GM21515 (cell line): ENCODE results near the gene RAD51B.

Experiments used
- ATAC-seq: cut with Tn5 transposase; IDR thresholded peaks from one replicate; pipeline ENCODE4 v1.9.1; 2021; ENCODE audit not compliant: unreplicated experiment

RAD51B gene

DNA sequence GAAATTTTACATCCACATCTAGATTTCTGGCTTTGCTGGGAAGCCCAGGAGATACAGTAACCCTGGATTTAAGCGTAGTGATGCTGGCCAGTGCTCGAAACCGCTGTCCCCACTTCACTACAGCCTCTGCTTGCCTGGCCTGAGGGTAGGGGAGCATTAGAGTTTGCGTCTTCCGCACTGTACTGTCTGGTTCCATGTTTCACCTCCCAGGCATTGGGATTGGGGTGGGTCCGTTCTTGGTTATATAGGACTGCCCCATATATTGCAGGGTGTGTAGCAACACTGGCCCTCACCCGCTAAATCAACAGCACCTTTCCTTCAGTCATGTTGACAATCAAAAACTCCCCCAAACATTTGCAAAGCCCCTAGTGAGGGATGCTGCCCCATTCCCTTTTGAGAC is 732.5 kb downstream of the RAD51B start:
- no peak for ATAC-seq

GRCh38 chr14:68552602-68553001 is 733.0 kb downstream of the RAD51B start:
- no peak for ATAC-seq

- ATAC-seq, result no peak
Measured at GRCh38 chr14:68553311-68553710, 733.7 kb downstream of the RAD51B start.

- ATAC-seq, result no peak
Measured at GRCh38 chr14:68554231-68554630, 734.7 kb downstream of the RAD51B start.

DNA sequence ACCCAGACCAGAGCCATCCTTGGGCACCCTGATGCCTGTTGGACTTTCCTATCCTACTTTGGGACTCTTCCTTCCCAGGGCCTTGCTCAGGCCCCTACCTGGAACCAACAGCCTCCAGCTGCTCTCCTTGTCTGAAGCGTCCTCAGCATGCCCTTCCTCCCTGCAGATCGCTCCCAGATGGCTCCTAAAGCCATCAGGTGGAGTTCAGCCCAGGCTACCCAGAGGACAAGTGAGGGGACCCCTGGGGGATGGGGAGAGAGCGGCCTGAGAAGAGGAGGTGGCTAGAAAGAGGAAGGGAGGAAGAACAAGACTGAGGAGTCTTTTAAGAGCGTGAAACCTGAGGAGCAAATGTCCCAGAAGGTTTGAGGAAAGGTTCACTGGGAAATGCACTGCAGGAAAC is 736.7 kb downstream of the RAD51B start:
- no peak for ATAC-seq

- ATAC-seq, result no peak
Measured at GRCh38 chr14:68557648-68558047, 738.1 kb downstream of the RAD51B start.

GRCh38 chr14:68558096-68558495 is 738.5 kb downstream of the RAD51B start:
- no peak for ATAC-seq

DNA sequence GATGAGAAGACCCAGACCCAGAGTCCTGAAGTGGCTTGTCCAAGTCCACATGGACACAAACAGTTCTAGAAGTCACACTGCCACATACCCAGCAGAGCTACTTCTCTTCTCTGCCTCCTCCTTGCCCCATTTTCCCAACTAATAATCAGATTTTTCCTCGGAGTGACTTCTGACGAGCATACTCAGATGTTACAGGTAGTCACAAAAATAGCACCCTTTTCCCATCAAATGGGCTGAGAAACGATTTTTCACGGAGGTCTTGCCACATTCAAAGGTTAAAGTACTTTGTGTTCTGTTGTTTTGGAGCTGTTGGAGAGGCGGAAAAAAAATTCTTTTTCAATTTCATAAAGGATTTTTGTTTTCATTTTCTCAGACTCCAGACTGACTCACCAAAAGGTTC is 740.4 kb downstream of the RAD51B start:
- ATAC-seq, result no peak

DNA sequence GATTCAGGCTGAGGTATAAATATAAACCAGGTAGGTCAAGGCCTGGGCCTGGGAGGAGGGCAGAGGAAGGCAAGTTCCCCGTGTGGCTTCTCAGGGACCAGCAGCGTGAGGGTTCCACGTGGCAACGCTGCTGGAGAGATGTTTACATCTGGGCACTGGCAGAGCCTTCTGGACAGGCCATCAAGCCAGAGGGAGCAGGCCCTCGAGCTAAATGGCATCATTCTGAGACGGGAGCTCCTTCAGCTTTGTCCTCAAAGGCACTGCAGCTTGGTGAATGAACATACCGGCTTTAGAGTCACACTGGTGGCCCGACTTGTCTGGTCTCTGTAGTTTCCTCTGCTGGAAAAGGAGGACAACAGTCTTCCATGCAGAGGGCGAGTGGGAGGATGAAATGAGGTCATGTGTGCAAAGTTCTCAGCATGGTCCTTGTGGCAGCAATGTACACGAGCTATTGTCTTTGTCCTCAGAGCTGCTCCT is 742.0 kb downstream of the RAD51B start:
- no peak for ATAC-seq

GRCh38 chr14:68562911-68563250 is 743.3 kb downstream of the RAD51B start:
- ATAC-seq, result no peak

DNA sequence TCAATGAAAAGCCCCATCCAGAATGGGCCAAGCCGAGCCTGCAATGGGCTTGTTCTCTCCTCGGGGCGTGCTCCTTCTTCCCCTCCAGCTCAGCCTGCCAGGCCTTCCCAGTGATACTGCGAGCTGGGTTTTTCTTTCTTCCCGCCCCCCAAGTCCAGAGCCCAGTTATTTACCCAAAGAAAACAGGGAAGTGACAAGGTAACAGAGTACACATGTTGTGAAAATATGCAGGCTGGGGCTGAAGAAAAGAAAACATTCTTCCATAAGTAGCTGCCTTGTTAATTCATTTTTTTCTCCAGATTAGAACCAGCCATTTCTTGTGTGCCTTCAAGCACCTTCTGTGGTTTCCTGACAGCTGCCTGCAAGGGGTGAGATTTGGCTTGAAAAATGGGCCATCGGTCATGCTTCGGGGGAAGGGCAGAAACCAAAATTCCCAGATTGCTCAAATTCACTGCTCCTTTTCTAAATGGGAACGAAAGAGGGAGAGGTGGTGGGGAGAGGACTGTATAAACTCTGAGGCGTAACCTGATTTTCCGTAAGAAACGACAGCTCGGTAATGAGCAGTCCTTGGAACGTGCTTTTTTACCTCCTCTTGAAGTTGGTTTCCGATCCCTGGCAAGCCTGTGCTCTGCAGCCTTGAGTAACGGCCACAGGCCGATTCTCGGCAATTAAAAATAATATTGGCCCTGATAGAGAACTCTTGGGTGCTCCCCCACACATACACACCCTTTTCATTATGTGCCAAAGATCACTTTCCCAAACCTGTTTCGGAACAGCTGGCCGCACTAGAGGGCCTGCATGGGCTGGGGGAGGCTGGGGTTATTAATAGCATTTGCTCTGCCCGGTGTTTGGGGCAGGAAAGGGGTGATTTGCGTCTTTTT is 743.9 kb downstream of the RAD51B start:
- no peak for ATAC-seq

GRCh38 chr14:68564191-68564825 is 744.7 kb downstream of the RAD51B start:
- ATAC-seq, result no peak

GRCh38 chr14:68564826-68565759 is 745.5 kb downstream of the RAD51B start:
- no peak for ATAC-seq

GRCh38 chr14:68566075-68566474 is 746.5 kb downstream of the RAD51B start:
- ATAC-seq, result no peak

DNA sequence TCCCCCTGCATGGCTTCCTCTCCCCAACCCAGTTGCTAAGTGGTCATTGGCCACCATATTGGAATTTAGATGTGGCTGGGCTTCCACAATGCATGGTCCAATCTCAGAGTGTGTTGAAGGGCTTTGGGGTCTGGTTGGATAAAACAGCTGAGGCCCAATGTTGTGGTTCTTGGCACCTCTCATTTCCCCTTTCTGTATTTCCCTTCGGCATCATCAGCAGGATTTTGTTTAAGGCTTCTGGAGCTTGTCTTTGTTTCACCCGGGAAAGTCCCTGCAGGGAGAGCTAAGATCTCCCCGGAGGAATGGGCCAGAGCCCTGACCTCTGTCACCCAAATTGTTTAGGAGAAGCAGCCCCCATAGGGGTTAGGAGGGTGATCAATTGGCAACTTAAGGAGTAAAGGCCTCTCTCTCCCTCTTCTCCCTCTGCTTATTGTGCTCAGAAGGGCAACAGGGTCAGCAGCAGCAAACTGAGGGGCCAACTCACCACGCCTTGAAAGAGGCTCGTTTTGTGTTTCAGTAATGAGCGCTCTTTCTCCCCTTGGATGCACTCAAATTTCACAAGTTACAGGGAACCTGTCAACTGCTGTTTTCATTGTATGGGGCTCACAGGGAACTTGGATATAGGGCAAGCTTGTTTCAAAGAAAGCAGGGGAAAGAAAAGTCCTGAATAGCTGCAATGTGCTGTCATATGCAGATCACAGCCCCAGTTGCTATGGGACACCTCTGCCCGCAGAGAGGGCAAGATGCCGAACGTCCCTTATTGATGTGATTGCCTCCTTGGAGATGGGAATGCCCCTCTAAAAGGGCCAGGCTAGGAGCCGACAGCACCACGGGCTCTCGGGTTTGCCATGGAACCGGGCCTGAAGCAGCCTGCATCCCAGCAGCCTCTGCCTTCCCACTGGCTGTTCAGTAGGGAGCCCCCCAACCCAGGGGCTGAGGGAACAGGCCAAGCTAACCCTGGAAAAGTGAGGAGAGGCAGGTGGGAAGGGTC is 749.6 kb downstream of the RAD51B start:
- ATAC-seq, result no peak

DNA sequence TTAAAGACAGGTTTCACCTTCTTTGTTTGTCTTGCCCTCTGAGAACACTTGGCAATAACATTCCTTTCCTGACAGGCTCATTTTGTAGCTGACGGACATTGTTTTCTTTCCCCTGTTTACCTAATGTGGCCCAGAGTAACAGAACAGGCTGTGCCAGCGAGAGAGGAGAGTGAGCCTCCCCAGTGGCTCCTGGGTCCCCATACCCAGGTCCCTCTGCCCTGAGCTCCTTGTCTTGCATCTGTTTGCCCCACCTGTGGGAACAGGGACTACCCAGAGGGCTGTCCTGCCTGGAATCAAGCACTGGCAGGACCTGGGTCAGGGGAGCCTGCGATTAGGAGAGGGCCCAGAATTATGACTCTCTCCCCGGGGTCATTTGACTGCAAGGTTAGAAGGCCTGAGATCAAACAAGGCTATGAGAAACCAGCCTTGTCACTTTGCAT is 750.4 kb downstream of the RAD51B start:
- no peak for ATAC-seq

DNA sequence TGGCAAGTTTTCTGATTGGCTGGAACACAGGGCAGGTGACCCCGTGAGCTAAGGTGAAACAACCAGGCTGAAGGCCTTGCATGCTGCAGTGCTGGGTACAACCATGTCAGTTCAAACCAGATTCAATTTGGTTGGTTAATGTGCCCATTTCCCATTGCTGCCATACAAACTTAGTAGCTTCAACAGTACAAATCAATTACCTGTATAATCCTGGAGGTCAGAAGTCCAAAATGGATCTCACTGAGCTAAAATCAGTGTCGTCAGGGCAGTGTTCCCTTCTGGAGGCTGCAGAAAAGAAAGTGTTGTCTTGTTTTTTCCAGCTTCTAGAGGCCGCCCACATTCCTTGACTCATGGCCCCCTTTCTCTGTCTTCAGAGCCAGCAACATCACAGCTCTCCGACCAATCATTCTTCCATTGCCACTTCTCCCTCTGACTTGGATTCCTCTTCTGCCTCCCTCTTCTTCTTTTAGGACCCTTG is 751.6 kb downstream of the RAD51B start:
- ATAC-seq, result no peak

DNA sequence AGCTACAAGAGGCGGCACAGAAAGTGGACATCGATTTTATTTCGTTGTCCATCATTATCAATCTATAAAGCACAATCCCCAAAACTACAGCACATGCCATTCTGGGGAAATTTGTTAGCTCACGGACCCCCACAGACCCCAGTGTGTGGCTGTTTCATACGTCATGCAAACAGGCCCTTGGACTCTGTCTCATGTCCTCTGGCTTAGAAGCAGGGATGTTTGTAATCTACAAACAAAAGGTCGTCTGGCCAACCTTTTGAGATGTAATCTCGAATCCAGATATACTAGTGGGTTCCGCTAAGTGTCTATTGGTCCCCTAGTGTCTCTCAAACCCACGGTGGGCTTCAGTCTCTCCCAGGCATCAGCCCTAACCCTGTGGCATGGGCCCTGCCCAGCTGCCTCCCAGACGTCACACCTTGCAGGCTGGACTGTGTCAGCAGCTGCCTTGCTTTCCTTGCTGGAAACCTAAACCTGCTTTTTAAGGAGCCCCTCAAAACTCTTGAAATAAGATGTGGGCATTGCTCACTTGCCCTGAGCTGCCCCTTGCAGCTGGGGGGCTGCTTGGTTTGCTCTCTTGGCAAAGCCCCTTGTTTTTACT is 752.4 kb downstream of the RAD51B start:
- no peak for ATAC-seq

GRCh38 chr14:68573126-68573525 is 753.5 kb downstream of the RAD51B start:
- no peak for ATAC-seq

- no peak for ATAC-seq
Measured at GRCh38 chr14:68573722-68574121, 754.1 kb downstream of the RAD51B start.
